ENCODE results near the gene STK32B.

Gene STK32B

GRCh38 chr4:5469151-5469775 is 418.0 kb downstream of the STK32B start:
- no peak for DNase-seq (ENCODE audit: low read depth in 2 of 2)

- DNase-seq (ENCODE audit: low read depth in 2 of 2): no peak
These were observed 418.6 kb downstream of the STK32B start for GRCh38 chr4:5469861-5470260.

GRCh38 chr4:5470318-5471198 is 419.3 kb downstream of the STK32B start:
- no peak for DNase-seq (ENCODE audit: low read depth in 2 of 2)

GRCh38 chr4:5471206-5471605 is 419.9 kb downstream of the STK32B start:
- no peak for DNase-seq (ENCODE audit: low read depth in 2 of 2)

GRCh38 chr4:5471691-5472090 is 420.4 kb downstream of the STK32B start:
- no peak for DNase-seq (ENCODE audit: low read depth in 2 of 2)

GRCh38 chr4:5472160-5472591 is 420.9 kb downstream of the STK32B start:
- no peak for DNase-seq (ENCODE audit: low read depth in 2 of 2)

- DNase-seq (ENCODE audit: low read depth in 2 of 2): no peak
These were observed 421.8 kb downstream of the STK32B start for GRCh38 chr4:5473125-5473524.

GRCh38 chr4:5474756-5475155 is 423.5 kb downstream of the STK32B start:
- DNase-seq (ENCODE audit: low read depth in 2 of 2): no peak

- DNase-seq (ENCODE audit: low read depth in 2 of 2): no peak
These were observed 426.3 kb downstream of the STK32B start for GRCh38 chr4:5477613-5478012.

- no peak for DNase-seq (ENCODE audit: low read depth in 2 of 2)
These were observed 426.9 kb downstream of the STK32B start for GRCh38 chr4:5478169-5478568.

GRCh38 chr4:5478697-5479096 is 427.4 kb downstream of the STK32B start:
- DNase-seq (ENCODE audit: low read depth in 2 of 2): no peak

- DNase-seq (ENCODE audit: low read depth in 2 of 2): no peak
These were observed 428.3 kb downstream of the STK32B start for GRCh38 chr4:5479518-5480060.

- no peak for DNase-seq (ENCODE audit: low read depth in 2 of 2)
These were observed 437.1 kb downstream of the STK32B start for GRCh38 chr4:5488413-5488812.

- DNase-seq (ENCODE audit: low read depth in 2 of 2): no peak
These were observed 438.0 kb downstream of the STK32B start for GRCh38 chr4:5489260-5489659.

- DNase-seq (ENCODE audit: low read depth in 2 of 2): no peak
These were observed 446.2 kb downstream of the STK32B start for GRCh38 chr4:5497489-5497888.

- no peak for DNase-seq (ENCODE audit: low read depth in 2 of 2)
These were observed 448.9 kb downstream of the STK32B start for GRCh38 chr4:5500165-5500564.

- no peak for DNase-seq (ENCODE audit: low read depth in 2 of 2)
These were observed 452.2 kb downstream of the STK32B start for GRCh38 chr4:5503336-5503936.

GRCh38 chr4:5504486-5504885 is 453.2 kb downstream of the STK32B start:
- DNase-seq (ENCODE audit: low read depth in 2 of 2): no peak

- no peak for DNase-seq (ENCODE audit: low read depth in 2 of 2)
These were observed 459.2 kb downstream of the STK32B start for GRCh38 chr4:5510504-5510903.

GRCh38 chr4:5511791-5512190 is 460.5 kb downstream of the STK32B start:
- no peak for DNase-seq (ENCODE audit: low read depth in 2 of 2)

- DNase-seq (ENCODE audit: low read depth in 2 of 2): no peak
These were observed 464.4 kb downstream of the STK32B start for GRCh38 chr4:5515646-5516045.

- no peak for DNase-seq (ENCODE audit: low read depth in 2 of 2)
These were observed 466.1 kb downstream of the STK32B start for GRCh38 chr4:5517372-5517771.

Measured in stimulated activated CD8-positive, alpha-beta memory T cell treated with anti-CD3 and anti-CD28 coated beads, Interleukin-2, amount 100 ng/mL, for 1 hour (primary cell).